NB4 (cell line): Measurements from ENCODE around the gene NME7.
A peak's percentile ranks its signal among the peaks of the same experiment; 100 is the strongest.
"Not testable (repeated sequence)": the region's sequence is repeated elsewhere in the genome, so short reads cannot be mapped to it uniquely, and the experiment has no call there.

Experiments used
- DNase-seq: peaks from one replicate; pipeline ENCODE4 v3.0.0; 2010; ENCODE audit warnings: low read depth
- H3K4me3 ChIP-seq: one replicate; pipeline ENCODE4 v1.5.1; 2011; ENCODE audit warnings: mild to moderate bottlenecking, low read depth, low read length, moderate library complexity
- CTCF ChIP-seq: IDR thresholded peaks from one replicate; pipeline ENCODE4 v1.5.1; 2012; ENCODE audit warnings: low read depth, low read length
- MAX ChIP-seq: IDR thresholded peaks from 2 replicates; pipeline ENCODE4 v1.6.1; 2011; ENCODE audit warnings: low read depth, low read length
- MYC ChIP-seq: IDR thresholded peaks from 2 replicates; pipeline ENCODE4 v1.6.1; 2011; ENCODE audit warnings: low read depth, low read length
- POLR2A ChIP-seq: IDR thresholded peaks from 2 replicates; pipeline ENCODE4 v1.6.1; 2011; ENCODE audit warnings: mild to moderate bottlenecking; ENCODE audit not compliant: insufficient read length; ENCODE audit errors: extremely low read depth

The NME7 gene

GRCh38 chr1:169289016-169289415, 78.6 kb downstream of the NME7 start:
- no peak overlapping the region for H3K4me3 ChIP-seq
- no peak for DNase-seq
- TF ChIP-seq CTCF (no peak), MYC (no peak), MAX (no peak), POLR2A (no peak)

GRCh38 chr1:169288011-169288414, 79.6 kb downstream of the NME7 start:
- no peak for TF ChIP-seq CTCF
- no peak for TF ChIP-seq MYC
- no peak for TF ChIP-seq POLR2A
- TF ChIP-seq MAX: no peak
- H3K4me3 ChIP-seq: no peak overlapping the region
- DNase-seq: no peak

GRCh38 chr1:169287280-169287679, 80.3 kb downstream of the NME7 start:
- no peak overlapping the region for H3K4me3 ChIP-seq
- TF ChIP-seq MYC (no peak), MAX (no peak), POLR2A (no peak), CTCF (no peak)
- DNase-seq: no peak

- not testable (repeated sequence) for H3K4me3 ChIP-seq, DNase-seq
Observed at GRCh38 chr1:169281562-169281961, 86.0 kb downstream of the NME7 start.

GRCh38 chr1:169271098-169271497, 96.5 kb downstream of the NME7 start:
- H3K4me3 ChIP-seq: no peak overlapping the region
- TF ChIP-seq CTCF (no peak), MYC (no peak), POLR2A (no peak), MAX (no peak)
- peak; percentile 28 for DNase-seq

GRCh38 chr1:169266133-169266532, 101.5 kb downstream of the NME7 start:
- DNase-seq: no peak
- TF ChIP-seq MAX: no peak
- H3K4me3 ChIP-seq: no peak overlapping the region

- H3K4me3 ChIP-seq: no peak overlapping the region
- DNase-seq: no peak
- TF ChIP-seq CTCF (no peak), MAX (no peak), POLR2A (no peak), MYC (no peak)
Observed at GRCh38 chr1:169263059-169263458, 104.5 kb downstream of the NME7 start.
